ENCODE data around the gene MNX1. TPM values are rescaled to one million over a fixed set of nuclear protein-coding genes. Genes with fewer than 3 reads are reported as not detected.

MNX1 gene
- total RNA-seq, 1 experiment from 2014 or later: 2.6 TPM

GRCh38 chr7:157056246-157056645 is 45.8 kb upstream of the MNX1 start:
- Histone ChIP-seq H3K4me3 (ENCODE audit: low read length) (no peak overlapping the region), H3K4me2 (ENCODE audit: low read length) (no peak overlapping the region), H4K20me1 (ENCODE audit: low read length) (no peaks in the 10 kb centered on the region), H3K4me1 (ENCODE audit: insufficient read depth, low read length) (no peaks in the 10 kb centered on the region), H3K27ac (ENCODE audit: low read length) (no peak overlapping the region), H3K9ac (ENCODE audit: low read length) (no peak overlapping the region), H3K27me3 (ENCODE audit: low read length) (peaks cover 37% of the 10 kb centered on the region), H3K9me2 (replicated peaks; ENCODE audit: low read length) (no peaks in the 10 kb centered on the region), H3K9me3 (ENCODE audit: low read length) (no peaks in the 10 kb centered on the region), H3K36me3 (ENCODE audit: low read depth, low read length) (no peaks in the 10 kb centered on the region), H2AFZ (ENCODE audit: low read length) (no peak overlapping the region), H3K79me2 (ENCODE audit: low read length) (no peaks in the 10 kb centered on the region), H3F3A (ENCODE audit: low read length, unreplicated experiment) (no peaks in the 10 kb centered on the region)
- ATAC-seq (no peak), DNase-seq (no peak)
- intact Hi-C loops (cut with micrococcal nuclease): no loop called here
- ChIA-PET POLR2A (ENCODE audit: unreplicated experiment) (no interaction called here), CTCF (interaction anchor here (0.6 kb wide), 1 partner anchor 209 kb away, joined by 3 read pairs; no protein-coding TSS in a partner anchor)
- TF ChIP-seq EZH2phosphoT487 (IDR thresholded peaks at IDR 0.05; ENCODE audit: borderline replicate concordance, low read length) (no peak), CTCF (conservative IDR thresholded peaks at IDR 0.05; ENCODE audit: low read depth, low read length) (no peak), EZH2 (IDR thresholded peaks at IDR 0.05; ENCODE audit: low read length, unreplicated experiment) (no peak)
- no TSS peak for BruUV-seq (replicated peaks)

GRCh38 chr7:157054927-157055326 is 44.5 kb upstream of the MNX1 start:
- Histone ChIP-seq H3K36me3 (ENCODE audit: low read depth, low read length) (no peaks in the 10 kb centered on the region), H3K4me1 (ENCODE audit: insufficient read depth, low read length) (no peaks in the 10 kb centered on the region), H3K4me2 (ENCODE audit: low read length) (no peak overlapping the region), H2AFZ (ENCODE audit: low read length) (no peak overlapping the region), H4K20me1 (ENCODE audit: low read length) (no peaks in the 10 kb centered on the region), H3K27ac (ENCODE audit: low read length) (no peak overlapping the region), H3K9me2 (replicated peaks; ENCODE audit: low read length) (no peaks in the 10 kb centered on the region), H3K79me2 (ENCODE audit: low read length) (no peaks in the 10 kb centered on the region), H3K4me3 (ENCODE audit: low read length) (no peak overlapping the region), H3K9ac (ENCODE audit: low read length) (no peak overlapping the region), H3K27me3 (ENCODE audit: low read length) (peaks cover 31% of the 10 kb centered on the region), H3F3A (ENCODE audit: low read length, unreplicated experiment) (no peaks in the 10 kb centered on the region), H3K9me3 (ENCODE audit: low read length) (no peaks in the 10 kb centered on the region)
- CTCF ChIA-PET: no interaction called here
- ATAC-seq (no peak), DNase-seq (no peak)
- BruUV-seq (replicated peaks): no TSS peak
- intact Hi-C loops (cut with micrococcal nuclease): no loop called here
- TF ChIP-seq EZH2 (IDR thresholded peaks at IDR 0.05; ENCODE audit: low read length, unreplicated experiment): no peak
- no peak for TF ChIP-seq CTCF (conservative IDR thresholded peaks at IDR 0.05; ENCODE audit: low read depth, low read length)
- no peak for TF ChIP-seq EZH2phosphoT487 (IDR thresholded peaks at IDR 0.05; ENCODE audit: borderline replicate concordance, low read length)
- POLR2A ChIA-PET (ENCODE audit: unreplicated experiment): no interaction called here

GRCh38 chr7:157053118-157053517 is 42.7 kb upstream of the MNX1 start:
- H3K9ac ChIP-seq (ENCODE audit: low read length): no peak overlapping the region
- POLR2A ChIA-PET (ENCODE audit: unreplicated experiment): no interaction called here
- peaks cover 14% of the 10 kb centered on the region for H3K27me3 ChIP-seq (ENCODE audit: low read length)
- no peak for DNase-seq
- H3K4me3 ChIP-seq (ENCODE audit: low read length): no peak overlapping the region
- no peaks in the 10 kb centered on the region for H3F3A ChIP-seq (ENCODE audit: low read length, unreplicated experiment)
- H3K4me2 ChIP-seq (ENCODE audit: low read length): no peak overlapping the region
- no peaks in the 10 kb centered on the region for H3K4me1 ChIP-seq (ENCODE audit: insufficient read depth, low read length)
- H3K36me3 ChIP-seq (ENCODE audit: low read depth, low read length): no peaks in the 10 kb centered on the region
- CTCF ChIA-PET: no interaction called here
- no peaks in the 10 kb centered on the region for H3K9me2 ChIP-seq (replicated peaks; ENCODE audit: low read length)
- TF ChIP-seq EZH2 (IDR thresholded peaks at IDR 0.05; ENCODE audit: low read length, unreplicated experiment): no peak
- TF ChIP-seq EZH2phosphoT487 (IDR thresholded peaks at IDR 0.05; ENCODE audit: borderline replicate concordance, low read length): no peak
- no peak for TF ChIP-seq CTCF (conservative IDR thresholded peaks at IDR 0.05; ENCODE audit: low read depth, low read length)
- no peak overlapping the region for H2AFZ ChIP-seq (ENCODE audit: low read length)
- H3K79me2 ChIP-seq (ENCODE audit: low read length): no peaks in the 10 kb centered on the region
- H3K9me3 ChIP-seq (ENCODE audit: low read length): no peaks in the 10 kb centered on the region
- no peak overlapping the region for H3K27ac ChIP-seq (ENCODE audit: low read length)
- H4K20me1 ChIP-seq (ENCODE audit: low read length): no peaks in the 10 kb centered on the region
- intact Hi-C loops (cut with micrococcal nuclease): no loop called here
- no peak for ATAC-seq
- no TSS peak for BruUV-seq (replicated peaks)

All from PC-3 (cell line).